Activated CD4-positive, alpha-beta T cell treated with anti-CD3 and anti-CD28 coated beads, Interleukin-2, amount 10 ng/mL, durations not matched to agents 24 days and 14 days (primary cell): ENCODE data around the gene PTAFR. TPM values are rescaled to one million over a fixed set of nuclear protein-coding genes. Genes with fewer than 3 reads are reported as not detected.
"Not testable (repeated sequence)": the region's sequence is repeated elsewhere in the genome, so short reads cannot be mapped to it uniquely, and the experiment has no call there.

Experiments used
- DNase-seq: peaks from one replicate; pipeline ENCODE4 v3.0.0; 2022
- H3K27ac Mint-ChIP-seq: one replicate; pipeline ENCODE4 v1.8.0; 2022; ENCODE audit warnings: mild to moderate bottlenecking, mixed read lengths
- H3K27me3 Mint-ChIP-seq: one replicate; pipeline ENCODE4 v1.8.0; 2022; ENCODE audit warnings: mixed read lengths
- H3K36me3 Mint-ChIP-seq: one replicate; pipeline ENCODE4 v1.8.0; 2022; ENCODE audit warnings: low read depth, mild to moderate bottlenecking, mixed read lengths
- H3K4me1 Mint-ChIP-seq: one replicate; pipeline ENCODE4 v1.8.0; 2021; ENCODE audit warnings: mixed read lengths
- H3K4me3 Mint-ChIP-seq: one replicate; pipeline ENCODE4 v1.8.0; 2022; ENCODE audit warnings: mild to moderate bottlenecking, moderate library complexity, mixed read lengths
- H3K9me3 Mint-ChIP-seq: one replicate; pipeline ENCODE4 v1.8.0; 2021; ENCODE audit warnings: mixed read lengths
- intact Hi-C: fragments of 100-400 bp; cut with micrococcal nuclease; formaldehyde crosslinking; loops from one replicate; pipeline ENCODE4 v1.15.1; 2023
- total RNA-seq: library from RNA; stranded (reverse); gene quantifications from 2 replicates; pipeline ENCODE4 v1.2.3, GENCODE V29; 2022

Gene PTAFR
- total RNA-seq, 1 donor from 2014 or later = 0.40 TPM

DNA sequence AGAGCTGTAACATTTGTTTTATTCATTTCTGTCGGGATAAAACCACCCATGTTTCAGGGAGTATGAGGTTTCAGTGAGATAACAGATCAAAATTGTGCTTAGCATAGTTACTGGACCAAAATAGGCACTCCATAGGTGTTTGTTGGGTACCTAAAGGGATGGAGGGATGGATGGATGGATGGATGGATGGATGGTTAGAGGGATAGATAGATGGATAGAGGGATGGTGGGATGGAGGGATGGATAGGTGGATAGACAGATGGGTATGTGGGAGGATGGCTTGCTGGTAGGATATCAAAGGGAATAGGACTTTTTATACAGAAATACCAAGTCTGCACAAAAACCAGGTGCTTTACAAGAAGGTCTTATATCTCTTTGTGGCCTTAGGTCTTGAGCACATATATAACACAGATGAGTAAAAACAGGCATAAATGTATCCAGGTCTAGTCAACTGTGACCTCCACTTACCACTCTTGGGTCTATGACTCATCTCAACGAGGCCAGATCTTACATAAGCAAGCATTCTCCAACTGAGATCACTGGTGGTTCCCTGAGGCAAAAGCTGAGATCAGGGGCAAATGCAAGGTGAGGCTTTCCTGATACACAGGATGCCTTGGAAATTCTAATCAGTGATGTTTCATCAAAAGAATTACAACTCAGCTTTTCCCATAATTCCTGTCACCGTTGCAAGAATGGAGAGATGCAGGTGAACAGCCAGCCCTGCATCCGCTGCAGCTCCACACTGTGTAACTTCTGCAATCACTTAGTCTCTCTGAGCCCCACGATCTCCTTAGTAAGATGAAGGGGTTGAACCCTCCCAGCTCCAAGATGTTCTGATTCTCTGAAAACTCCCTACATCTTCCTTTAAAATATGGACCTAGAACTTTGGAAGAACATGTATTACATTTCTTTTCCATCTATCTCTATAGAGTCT lies 32.0 kb downstream of the PTAFR start:
- Mint-ChIP-seq H3K4me3 (no peak overlapping the region), H3K36me3 (no peaks in the 10 kb centered on the region), H3K4me1 (peaks cover 9% of the 10 kb centered on the region), H3K27me3 (peaks cover 55% of the 10 kb centered on the region), H3K9me3 (no peaks in the 10 kb centered on the region), H3K27ac (no peak overlapping the region)
- DNase-seq = peak; percentile 70
- intact Hi-C loops = loop anchor here (1.0 kb wide), 2 partner anchors 25 to 56 kb away; no protein-coding TSS in a partner anchor

DNA sequence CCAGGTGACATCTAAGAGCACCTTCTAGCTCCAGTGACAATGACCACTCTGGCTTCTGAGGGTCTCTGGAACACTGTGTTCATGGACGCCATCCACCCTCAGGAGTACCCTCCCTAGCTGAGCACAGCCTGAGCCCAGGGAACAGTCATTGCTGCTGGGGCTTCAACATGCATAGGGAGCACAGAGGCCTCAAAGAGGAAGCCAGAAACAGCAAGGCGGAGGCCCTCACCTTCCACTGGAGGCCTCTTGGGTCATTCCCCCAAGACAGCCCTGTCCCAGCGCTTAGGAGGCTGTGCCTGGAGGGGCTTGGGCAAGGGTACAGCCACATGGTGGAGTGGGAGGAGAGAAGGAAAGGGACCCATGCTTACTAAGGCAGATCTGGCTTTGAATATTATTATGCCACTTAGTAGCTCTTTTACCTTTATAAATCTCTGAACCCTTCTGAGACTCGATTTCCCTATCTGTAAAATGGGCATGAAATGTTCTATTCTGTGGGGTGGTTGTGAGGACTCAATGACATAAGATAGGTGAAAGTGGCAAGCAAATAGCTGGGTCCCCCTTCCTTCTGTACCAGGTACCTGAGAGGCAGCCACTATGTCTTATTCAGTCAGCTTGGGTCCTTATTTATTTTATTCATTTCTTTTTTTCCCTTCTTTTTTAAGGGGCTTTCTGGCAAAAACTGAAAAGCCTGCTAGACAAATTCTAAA lies 32.8 kb downstream of the PTAFR start:
- no peak overlapping the region for H3K4me3 Mint-ChIP-seq
- intact Hi-C loops = loop anchor here (1.0 kb wide), 2 partner anchors 26 to 57 kb away; no protein-coding TSS in a partner anchor
- peaks cover 59% of the 10 kb centered on the region for H3K27me3 Mint-ChIP-seq
- H3K27ac Mint-ChIP-seq = no peak overlapping the region
- DNase-seq = no peak
- no peaks in the 10 kb centered on the region for H3K36me3 Mint-ChIP-seq
- H3K9me3 Mint-ChIP-seq = no peaks in the 10 kb centered on the region
- H3K4me1 Mint-ChIP-seq = peaks cover 12% of the 10 kb centered on the region

GRCh38 chr1:28141685-28142084 lies 34.8 kb downstream of the PTAFR start:
- Mint-ChIP-seq H3K36me3 (no peaks in the 10 kb centered on the region), H3K27ac (no peak overlapping the region), H3K4me3 (no peak overlapping the region), H3K4me1 (peaks cover 12% of the 10 kb centered on the region), H3K9me3 (no peaks in the 10 kb centered on the region), H3K27me3 (peaks cover 62% of the 10 kb centered on the region)
- DNase-seq = no peak
- intact Hi-C loops = no loop called here

- intact Hi-C loops, H3K9me3 Mint-ChIP-seq, H3K27ac Mint-ChIP-seq, H3K4me3 Mint-ChIP-seq, DNase-seq, H3K36me3 Mint-ChIP-seq: not testable (repeated sequence)
- Mint-ChIP-seq H3K27me3 (peaks cover 72% of the 10 kb centered on the region), H3K4me1 (peaks cover 10% of the 10 kb centered on the region)
Measured at GRCh38 chr1:28139866-28140265, 36.6 kb downstream of the PTAFR start.

GRCh38 chr1:28139025-28139712 lies 37.3 kb downstream of the PTAFR start:
- DNase-seq = no peak
- no peak overlapping the region for H3K27ac Mint-ChIP-seq
- peaks cover 72% of the 10 kb centered on the region for H3K27me3 Mint-ChIP-seq

GRCh38 chr1:28136922-28137613 lies 39.4 kb downstream of the PTAFR start:
- H3K27me3 Mint-ChIP-seq = peaks cover 77% of the 10 kb centered on the region
- H3K4me3 Mint-ChIP-seq = no peak overlapping the region
- intact Hi-C loops = no loop called here
- no peaks in the 10 kb centered on the region for H3K36me3 Mint-ChIP-seq
- no peak overlapping the region for H3K27ac Mint-ChIP-seq
- peaks cover 4% of the 10 kb centered on the region for H3K9me3 Mint-ChIP-seq
- no peak for DNase-seq
- H3K4me1 Mint-ChIP-seq = peaks cover 3% of the 10 kb centered on the region

More at GRCh38 chr1:28139025-28139712, 37.3 kb downstream of the PTAFR start:
- H3K9me3 Mint-ChIP-seq = no peaks in the 10 kb centered on the region
- peaks cover 4% of the 10 kb centered on the region for H3K4me1 Mint-ChIP-seq
- H3K36me3 Mint-ChIP-seq = no peaks in the 10 kb centered on the region
- no peak overlapping the region for H3K4me3 Mint-ChIP-seq
- intact Hi-C loops = no loop called here

DNA sequence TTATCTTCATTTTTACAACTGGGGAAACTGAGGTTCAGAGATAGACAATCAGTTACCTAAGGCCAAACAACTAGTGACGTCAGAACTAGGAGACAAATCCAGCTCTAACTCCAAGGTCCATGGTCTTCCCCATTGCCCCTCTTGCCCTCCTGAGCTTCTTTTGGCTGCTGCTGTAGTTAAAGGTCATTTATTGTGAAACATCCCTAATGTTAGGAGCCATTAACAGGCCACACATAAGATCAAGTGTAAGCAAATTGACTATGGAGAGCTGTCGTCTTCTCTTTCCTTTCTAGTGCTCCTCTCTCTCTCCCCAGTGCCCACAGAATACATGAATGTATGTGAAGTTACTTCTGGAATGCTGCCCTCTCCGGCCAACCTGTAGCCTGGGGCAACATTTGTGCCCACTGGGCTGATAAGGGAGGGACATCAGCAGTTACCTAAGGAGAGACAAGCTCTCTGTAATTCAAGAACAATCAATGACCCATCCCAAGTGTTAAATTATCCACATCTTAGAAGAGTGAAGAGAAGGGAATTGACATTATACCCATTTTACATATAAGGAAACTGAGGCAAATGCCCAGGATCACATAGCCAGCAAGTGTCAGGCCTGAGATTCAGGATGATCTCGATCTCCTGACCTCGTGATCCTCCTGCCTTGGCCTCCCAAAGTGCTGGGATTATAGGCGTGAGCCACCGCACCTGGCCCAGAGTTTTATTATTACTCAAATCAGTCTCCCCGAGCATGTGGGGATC lies 40.1 kb downstream of the PTAFR start:
- Mint-ChIP-seq H3K27me3 (peaks cover 78% of the 10 kb centered on the region), H3K4me1 (peaks cover 3% of the 10 kb centered on the region), H3K36me3 (no peaks in the 10 kb centered on the region), H3K4me3 (no peak overlapping the region), H3K27ac (no peak overlapping the region), H3K9me3 (peaks cover 4% of the 10 kb centered on the region)
- no peak for DNase-seq
- intact Hi-C loops = no loop called here

DNA sequence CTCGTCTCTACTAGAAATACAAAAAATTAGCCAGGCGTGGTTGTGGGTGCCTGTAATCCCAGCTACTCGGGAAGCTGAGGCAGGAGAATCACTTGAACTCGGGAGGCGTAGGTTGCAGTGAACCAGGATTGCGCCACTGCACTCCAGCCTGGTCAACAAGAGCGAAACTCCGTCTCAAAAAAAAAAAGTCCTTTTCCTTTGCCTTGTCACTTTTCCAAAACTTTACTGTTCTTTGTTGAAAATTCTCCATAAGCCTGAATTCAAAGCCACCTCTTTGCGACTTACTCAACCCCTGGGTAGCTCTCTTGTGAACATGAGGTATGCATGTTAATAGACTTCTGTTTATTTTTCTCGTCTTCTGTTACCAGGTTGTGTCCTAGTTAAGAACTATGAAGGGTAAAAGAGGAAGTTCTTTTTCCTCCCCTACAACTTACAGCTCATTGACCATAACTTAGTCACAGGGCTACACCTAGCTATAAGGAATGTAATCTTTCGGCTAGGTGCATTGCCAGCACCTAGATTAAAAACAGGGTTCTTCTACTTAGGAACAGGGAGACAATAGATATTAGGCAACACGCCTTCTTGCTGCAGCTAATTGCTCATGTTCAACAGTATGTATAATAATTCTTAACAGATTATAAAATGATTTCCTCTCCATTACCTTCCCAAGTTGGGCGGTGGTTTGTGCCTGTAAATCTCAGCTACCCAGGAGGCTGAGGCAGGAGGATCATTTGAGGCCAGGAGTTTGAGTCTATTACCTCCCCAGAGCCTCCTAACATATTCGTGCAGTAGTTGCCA lies 40.9 kb downstream of the PTAFR start:
- Mint-ChIP-seq H3K27ac (no peak overlapping the region), H3K27me3 (peaks cover 77% of the 10 kb centered on the region), H3K4me3 (no peak overlapping the region), H3K36me3 (no peaks in the 10 kb centered on the region), H3K4me1 (peaks cover 3% of the 10 kb centered on the region), H3K9me3 (peaks cover 4% of the 10 kb centered on the region)
- no peak for DNase-seq
- intact Hi-C loops = no loop called here

DNA sequence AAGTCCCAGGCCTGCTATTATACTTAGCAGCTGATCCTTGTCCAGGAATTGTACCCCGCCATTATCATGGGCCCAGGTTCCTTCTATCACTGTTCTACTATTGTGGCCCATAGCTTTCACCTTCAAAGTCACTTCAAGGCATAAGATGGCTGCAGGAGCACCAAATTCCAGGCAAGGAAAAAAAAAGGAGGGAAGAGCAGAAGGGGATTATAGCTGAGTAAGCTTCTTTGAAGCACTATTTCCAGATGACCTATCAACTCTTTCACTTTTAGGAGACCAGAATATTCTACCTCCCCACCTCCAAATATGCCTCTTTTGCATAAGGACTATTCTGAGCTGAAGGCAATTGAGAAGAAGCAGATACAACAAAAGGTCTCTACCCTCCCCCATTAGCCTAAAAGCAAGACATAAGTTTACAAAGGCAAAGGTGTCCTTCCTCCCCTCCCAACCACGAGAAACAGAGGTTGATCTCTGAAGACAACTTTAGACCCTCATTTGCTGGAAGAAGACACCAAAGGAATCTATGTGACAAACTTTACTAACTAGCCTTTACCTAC lies 41.8 kb downstream of the PTAFR start:
- Mint-ChIP-seq H3K36me3 (no peaks in the 10 kb centered on the region), H3K27ac (no peak overlapping the region), H3K9me3 (peaks cover 4% of the 10 kb centered on the region), H3K27me3 (peaks cover 78% of the 10 kb centered on the region), H3K4me3 (no peak overlapping the region), H3K4me1 (peaks cover 3% of the 10 kb centered on the region)
- no peak for DNase-seq
- intact Hi-C loops = no loop called here

DNA sequence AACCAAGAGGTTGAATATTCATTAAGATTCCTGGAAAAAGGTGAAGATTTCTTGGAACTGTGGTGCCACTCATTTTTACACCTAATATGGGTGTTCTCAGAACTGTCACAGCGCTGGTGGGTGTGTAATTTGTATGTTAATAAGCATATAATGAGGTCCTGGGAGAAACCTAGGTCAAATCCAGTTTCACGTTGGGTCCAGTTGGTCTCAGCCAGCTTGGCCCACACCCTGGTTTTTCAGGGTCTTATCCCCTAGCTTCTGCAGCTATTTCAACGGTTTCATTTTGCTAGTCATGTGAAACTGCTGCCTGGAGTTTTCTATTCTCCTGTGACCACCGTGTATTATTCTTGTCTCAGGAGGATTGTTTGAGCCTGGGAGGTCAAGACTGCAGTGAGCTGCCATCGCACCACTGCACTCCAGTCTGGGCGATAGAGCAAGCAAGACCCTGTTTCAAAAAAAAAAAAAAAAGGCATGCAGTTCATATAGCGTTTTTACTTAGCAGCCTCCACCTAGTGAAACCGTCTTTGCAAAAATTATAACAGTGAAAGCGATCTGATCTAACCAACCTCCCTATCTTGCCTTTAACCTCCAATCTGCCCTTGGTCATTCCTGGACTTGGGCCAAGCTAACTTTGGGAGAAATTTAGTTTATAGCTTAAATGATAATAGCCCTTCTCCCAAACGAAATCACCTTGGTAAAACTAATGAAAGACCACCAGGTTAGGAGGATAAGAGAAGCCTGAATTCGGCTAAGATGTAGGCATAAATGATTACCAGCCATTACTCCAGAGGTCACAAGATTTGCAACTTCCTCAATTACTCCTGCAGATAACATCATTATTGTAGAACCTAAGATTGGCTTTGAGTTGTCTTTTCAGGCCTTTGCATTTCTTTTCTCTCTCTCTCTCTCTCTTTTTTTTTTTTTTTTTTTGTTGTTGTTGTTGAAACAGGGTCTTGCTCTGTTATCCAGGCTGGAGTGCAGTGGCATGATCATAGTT lies 44.0 kb downstream of the PTAFR start:
- Mint-ChIP-seq H3K4me1 (peaks cover 5% of the 10 kb centered on the region), H3K27me3 (peaks cover 75% of the 10 kb centered on the region), H3K27ac (no peak overlapping the region), H3K36me3 (no peaks in the 10 kb centered on the region), H3K9me3 (peaks cover 4% of the 10 kb centered on the region), H3K4me3 (no peak overlapping the region)
- intact Hi-C loops = no loop called here
- no peak for DNase-seq

DNA sequence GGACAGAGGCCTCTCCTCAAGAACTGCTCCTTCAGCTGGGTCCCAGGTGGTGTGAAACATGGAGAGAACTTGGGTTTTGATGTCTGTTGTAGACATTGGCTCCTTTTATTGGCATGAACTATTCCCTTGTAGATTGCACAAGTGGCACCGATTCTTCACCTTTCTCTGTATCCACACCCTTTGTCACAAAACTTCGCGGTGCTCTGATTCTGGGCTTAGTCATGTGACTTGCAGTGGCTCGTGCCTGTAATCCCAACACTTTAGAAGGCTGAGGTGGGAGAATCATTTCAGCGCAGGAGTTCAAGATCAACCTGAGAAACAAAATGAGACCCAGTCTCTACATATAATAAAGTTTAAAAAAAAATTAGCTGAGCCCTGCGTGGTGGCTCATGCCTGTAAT lies 45.6 kb downstream of the PTAFR start:
- intact Hi-C loops = no loop called here
- Mint-ChIP-seq H3K4me3 (no peak overlapping the region), H3K4me1 (peaks cover 7% of the 10 kb centered on the region), H3K27me3 (peaks cover 72% of the 10 kb centered on the region), H3K27ac (no peak overlapping the region), H3K36me3 (no peaks in the 10 kb centered on the region), H3K9me3 (peaks cover 4% of the 10 kb centered on the region)
- DNase-seq = no peak
